NCI-H748 (cell line): Measurements from ENCODE around the gene APMAP.
"Not testable (repeated sequence)": the region's sequence is repeated elsewhere in the genome, so short reads cannot be mapped to it uniquely, and the experiment has no call there.

Source experiments
- DNase-seq: peaks from one replicate; lab custom pipeline; 2025; ENCODE audit not compliant: unreplicated experiment; lab: John Stamatoyannopoulos, UW

Gene APMAP

DNA sequence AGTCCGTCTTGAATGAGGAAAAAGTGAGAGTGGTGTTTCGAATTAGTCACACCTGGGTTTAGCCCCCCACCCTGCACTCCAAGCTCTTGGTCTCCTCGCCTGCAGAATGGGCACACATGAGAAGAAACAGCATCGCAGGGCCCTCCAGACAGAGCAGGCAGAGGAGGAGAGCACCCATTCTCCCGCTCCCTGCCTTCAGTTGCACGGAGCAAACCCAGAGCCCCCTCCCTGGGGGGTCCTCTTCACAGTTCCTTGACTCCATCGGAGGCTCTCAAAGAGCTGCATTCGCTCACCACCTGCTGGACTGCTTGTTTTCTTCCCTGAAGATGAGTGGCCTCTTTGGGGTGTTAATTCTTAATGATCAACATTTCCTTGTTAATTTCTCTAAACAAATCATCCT is 38.4 kb downstream of the APMAP start:
- DNase-seq, result no peak

DNA sequence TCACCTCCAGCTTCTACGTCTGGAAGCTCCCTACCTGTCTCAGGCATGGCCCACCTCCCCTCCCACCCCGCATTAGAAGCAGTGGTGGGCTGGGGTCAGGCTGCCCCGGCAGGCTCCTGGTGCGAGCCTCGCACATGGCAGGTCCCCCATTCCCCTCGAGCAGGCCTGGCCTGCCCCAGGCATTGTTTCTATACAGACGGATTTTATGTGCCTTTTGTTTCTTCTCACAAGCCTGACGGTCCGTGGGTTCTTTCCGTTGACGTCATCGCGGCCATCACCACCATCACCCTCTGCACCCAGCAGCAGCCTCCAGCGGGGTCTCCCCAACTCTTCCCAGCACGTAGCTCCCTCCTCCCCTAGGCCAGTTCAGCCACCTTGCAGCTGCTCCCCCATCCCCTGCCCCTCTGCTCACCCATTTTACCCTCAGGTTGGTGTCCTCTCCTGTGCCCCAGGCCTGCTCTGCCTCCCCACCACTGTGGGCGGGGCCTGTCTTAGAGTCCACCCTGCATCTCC is 38.9 kb downstream of the APMAP start:
- DNase-seq, result no peak

DNA sequence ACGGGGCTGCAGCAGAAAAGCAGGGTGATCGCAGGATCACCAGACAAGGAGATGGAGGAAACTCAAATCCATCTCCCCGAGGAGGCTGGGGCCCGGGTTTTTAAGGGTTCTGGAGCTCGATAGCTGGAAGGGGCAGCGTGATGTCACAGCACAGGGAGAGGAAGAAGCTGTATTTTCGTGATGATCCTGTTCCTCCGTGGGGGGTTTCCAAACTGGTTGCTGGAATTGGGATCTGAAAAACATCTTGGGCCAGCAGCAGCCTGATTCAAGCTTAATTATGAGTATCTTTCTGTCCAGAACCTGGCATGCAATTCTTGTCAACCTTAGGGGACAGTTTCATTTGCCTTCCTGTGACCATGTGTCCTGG is 39.4 kb downstream of the APMAP start:
- no peak for DNase-seq

DNA sequence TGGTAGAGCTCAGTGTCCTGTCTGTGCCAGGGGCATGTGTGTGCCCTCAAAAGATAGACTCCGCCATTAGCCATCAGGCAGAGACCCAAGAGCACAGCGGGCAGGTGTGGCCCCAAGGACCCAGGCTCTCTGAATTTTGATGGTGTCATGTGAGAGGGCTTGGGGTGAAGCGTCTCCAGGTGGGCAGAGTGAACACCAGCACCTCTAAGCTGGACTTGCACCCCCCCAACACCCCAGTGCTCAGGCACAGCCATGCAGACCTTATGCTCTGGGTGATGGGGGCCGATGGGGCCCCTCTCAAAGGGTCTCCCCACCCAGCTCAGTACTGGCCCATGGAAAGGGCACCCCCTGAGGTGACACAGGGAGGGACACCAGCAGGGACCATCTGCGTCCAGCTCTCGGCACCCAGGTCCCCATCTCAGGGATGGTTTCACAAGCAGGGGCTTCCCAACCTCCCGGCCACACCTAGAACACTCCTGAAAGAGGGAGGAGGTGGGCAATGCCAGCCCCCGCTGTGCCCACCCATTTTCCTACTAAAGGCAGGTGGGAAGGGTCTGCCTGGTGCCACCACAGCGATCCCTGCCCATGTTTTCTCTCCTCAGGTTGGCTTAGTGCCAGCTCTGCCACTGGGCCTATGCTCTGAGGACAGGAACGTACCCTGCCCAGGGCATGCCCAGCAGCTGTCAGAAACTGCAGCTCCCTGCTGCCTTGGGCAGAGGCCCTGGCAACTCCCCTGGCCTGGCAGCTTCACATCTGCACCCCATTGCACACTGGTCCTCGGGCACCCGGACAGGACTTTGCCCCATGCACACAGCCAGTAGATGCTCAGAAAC is 40.0 kb downstream of the APMAP start:
- peak; percentile 28 for DNase-seq

DNA sequence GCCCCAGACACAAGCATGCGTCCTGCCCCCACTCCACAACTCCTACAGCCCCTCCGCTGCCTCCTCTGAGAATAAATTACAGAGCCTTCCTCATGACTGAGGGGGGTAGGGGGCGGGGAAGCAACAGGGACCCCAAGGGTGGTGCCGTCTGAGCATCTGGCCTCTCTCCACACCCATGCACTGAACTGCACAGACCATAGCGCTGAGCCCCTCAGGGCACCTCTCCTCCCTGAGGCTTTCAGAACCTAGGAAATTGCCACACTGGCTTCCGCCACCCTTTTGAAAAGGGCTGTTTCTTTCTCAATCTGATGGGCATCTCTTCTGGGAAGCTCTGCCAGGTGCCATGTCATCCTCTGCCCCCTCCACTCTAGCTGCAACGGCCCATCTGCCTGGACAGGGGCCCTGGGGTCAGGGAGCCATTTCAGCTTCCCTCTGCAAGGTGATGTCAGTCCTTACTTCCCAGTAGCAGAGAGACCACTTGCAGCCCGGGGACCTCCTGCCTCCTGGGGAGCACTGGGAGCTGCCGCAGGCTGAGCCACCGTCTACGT is 40.9 kb downstream of the APMAP start:
- DNase-seq, result no peak

DNA sequence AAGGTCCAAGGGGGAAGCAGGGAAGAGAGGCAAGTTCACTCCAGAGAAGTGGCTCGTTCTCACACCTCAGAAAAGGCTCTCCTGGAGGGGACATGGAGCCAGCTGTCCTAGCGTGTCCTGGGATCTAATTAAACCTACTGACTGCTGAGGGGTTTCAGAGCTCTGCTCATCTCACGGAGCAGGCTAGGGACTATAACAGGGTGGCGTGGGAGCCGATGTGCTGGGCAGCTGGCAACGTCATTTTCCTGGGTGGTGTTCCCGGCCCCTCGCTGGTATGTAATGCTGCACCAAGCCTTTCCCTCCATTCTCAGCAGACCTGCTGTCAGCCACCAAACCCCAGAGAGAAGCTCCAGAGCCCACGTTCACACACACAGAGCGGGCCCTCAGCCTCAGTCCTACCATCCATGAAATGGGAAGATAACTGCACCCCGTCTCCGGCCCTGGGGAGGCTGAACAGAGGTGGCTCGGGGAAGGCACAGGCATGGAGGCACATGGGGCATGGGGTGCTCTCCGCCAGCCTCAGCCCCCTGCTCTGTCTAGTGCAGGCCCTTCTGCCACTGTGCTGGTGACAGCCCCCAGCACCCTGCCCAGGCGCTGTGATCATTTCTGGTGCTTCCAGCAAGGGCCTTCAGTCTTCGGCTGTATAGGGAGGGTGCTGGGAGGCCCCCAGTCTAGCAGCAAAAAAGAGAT is 41.6 kb downstream of the APMAP start:
- DNase-seq, result no peak

DNA sequence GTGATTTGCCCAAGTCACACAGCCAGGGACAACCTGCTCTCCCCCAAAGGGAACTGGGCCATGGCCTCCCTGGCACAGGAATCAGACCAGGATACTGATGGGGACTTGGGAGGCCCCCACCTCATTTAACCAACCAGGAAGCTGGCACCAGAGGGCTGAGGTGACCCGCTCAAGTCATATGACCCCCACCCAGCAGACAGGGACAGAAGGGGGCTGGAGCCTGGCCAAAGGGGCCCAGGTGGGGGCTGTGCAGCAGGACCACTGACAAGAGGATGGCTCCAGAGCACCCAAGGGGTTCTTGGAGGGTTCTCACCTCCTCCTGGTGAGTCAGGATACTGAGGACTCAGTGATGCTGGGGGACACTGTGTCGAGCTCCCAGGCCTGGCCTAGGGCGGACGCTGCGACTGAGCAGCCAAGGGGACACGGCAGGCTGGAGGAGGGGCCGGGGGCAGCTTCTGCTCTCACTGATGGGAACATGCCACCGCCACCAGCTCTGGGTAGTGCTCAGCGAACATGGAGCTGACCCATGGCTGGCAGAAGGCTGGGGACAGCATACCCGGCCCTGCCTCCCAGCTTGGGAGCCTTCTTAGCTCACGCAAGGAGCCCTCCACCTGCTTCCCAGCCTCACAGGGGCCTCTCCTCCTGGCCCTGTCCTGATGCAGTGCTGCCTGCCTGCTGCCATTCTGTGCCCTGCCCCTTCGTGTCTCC is 42.3 kb downstream of the APMAP start:
- no peak for DNase-seq

DNA sequence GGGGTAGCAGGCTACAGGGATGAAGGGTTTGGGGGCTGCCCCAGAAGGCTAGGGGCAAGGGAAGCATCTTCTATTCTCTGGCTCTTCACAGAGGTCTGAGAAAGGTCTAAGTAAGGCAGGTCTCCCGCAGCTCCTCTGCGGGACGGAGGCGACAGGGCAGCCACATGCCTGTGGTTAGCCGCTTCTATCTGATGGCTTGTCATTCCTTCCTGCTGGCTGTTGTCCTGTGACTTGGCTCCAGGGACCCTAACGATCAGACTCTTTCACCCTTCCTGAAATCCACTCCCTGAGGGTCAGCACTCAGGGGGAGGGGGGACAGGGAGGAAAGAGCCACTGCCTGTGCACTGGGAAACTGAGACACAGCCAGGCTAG is 42.8 kb downstream of the APMAP start:
- no peak for DNase-seq

DNA sequence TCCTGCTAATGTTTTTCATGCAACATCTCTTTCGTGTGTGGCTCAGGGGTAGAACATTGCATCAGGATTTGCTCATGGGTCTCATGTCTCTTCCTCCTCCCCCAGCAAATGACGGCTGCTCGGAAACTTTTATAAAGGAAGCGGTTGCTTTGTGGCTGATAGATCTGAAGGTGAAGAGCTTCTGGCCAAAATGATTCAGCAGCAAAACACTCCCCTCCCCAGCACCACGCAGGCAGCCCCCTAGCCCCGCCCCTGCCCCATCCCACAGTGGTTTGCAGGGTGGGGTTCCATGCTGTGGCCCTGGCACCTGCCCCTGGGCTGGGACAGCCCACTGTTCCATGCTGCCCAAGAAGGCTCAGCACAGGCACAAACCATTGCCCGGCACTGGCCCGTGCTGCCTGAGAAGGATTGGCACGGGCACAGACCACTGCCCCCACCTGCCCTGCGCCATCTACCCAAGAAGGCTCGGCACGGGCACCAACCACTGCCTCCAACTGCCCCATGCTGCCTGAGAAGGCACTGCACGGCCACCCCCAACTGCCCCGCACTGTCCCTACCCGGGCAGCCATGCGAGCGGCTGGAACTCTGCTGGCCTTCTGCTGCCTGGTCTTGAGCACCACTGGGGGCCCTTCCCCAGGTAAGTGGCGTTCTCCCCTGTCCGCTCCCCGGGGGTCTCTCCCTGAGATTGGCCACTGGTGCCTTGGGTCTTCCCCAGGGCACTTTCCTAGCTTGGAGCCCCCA is 43.4 kb downstream of the APMAP start, which contains the start of gene CST7:
TSS of gene CST7 (plus strand) at position 331 of the 741 bp plus-strand sequence. CDS start at position 568, 237 bp downstream.
- DNase-seq, result no peak

DNA sequence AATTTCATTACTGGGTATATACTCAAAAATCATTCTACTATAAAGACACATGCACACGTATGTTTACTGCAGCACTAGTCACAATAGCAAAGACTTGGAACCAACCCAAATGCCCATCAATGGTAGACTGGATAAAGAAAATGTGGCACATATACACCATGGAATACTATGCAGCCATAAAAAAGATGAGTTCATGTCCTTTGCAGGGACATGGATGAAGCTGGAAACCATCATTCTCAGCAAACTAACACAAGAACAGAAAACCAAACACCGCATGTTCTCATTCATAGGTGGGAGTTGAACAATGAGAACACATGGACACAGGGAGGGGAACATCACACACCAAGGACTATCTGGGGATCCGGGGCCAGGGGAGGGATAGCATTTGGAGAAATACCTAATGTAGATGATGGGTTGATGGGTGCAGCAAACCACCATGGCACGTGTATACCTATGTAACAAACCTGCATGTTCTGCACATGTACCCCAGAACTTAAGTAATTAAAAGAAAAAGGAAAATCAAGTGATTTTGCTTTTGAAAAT is 44.1 kb downstream of the APMAP start:
- DNase-seq, result not testable (repeated sequence)

DNA sequence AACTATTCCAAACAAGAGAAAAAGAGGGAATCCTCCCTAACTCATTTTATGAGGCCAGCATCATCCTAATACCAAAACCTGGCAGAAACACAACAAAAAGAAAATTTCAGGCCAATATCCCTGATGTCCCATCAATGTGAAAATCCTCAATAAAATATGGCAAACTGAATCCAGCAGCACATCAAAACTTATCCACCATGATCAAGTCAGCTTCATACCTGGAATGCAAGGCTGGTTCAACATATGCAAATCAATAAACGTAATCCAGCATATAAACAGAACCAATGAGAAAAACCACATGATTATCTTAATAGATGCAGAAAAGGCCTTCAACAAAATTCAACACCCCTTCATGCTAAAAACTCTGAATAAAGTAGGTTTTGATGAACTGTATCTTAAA is 46.2 kb downstream of the APMAP start:
- DNase-seq, result not testable (repeated sequence)

DNA sequence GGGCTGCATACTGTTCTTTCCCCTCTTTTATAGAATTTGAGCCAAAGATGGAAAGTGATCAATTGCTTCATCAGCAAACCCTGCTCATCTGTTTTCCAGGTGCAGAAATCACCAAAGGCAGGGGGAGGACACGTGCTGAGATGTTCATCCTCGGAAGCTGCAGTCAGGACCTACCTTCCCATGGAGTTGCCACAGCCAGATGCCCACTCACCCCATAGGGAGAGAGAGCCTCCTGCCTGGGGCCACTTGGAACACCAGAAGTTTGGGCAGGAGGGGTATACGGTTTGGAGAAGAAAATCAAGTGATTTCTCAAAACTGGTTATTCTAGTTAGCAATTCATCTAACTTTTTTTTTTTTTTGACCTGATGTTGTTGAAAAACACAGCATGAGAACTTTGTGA is 48.8 kb downstream of the APMAP start:
- DNase-seq, result no peak

DNA sequence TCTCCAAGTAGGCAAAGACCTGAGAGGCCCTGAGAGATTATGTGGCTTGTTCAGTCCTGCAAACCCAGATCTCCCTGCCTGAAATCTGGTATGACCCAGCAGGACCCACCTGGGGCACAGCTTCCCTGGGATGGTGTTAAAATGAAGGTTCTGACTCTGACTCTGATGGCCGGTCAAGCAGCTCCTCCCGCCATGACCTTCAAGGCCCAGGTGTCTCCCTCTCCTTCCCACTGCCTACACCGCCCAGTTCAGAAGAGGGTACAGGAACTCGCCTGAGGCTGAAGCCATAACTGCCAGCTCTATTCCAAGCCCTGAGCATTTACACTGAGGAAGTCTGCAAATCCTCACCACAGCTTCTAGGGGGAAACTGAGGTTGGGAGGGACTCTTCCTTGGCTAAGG is 49.4 kb downstream of the APMAP start:
- DNase-seq, result no peak

DNA sequence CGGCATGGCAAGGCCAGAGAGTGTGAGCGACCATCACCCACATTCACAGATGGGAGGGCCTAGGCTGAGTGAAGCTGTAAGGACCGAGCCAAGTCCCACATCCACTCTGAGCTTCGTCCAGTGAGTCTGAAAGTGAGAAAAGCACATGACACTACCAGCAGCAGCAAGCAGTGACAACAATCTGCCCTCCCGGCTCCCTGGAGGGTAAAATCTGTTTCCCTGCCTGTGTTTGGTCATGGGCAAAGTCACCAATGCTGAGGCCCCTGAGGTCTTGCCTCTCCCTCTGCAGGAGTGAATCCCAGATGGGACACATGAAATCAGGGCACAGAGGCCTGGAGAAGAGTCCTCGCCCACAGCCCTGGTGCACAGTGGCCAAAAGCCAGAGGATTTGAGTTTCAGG is 49.9 kb downstream of the APMAP start:
- no peak for DNase-seq

DNA sequence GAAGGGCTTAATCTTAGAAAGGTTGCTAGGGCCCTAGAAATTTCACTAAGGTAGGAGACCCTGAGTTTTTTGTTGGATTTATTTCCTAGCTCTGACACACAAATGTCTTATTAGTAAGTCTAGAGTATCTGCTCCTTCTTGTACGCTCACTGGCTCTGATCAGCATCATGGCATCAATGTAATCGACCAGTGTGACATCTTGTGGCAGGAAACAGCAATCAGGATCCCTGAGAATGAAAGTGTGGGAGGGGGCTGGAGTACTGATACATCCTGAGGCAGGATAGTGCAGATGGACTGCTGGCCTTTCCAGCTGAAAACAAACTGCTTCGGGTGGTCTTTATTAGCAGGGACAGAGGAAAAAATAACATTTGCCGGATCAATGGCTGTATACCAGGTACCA is 53.5 kb downstream of the APMAP start:
- no peak for DNase-seq

DNA sequence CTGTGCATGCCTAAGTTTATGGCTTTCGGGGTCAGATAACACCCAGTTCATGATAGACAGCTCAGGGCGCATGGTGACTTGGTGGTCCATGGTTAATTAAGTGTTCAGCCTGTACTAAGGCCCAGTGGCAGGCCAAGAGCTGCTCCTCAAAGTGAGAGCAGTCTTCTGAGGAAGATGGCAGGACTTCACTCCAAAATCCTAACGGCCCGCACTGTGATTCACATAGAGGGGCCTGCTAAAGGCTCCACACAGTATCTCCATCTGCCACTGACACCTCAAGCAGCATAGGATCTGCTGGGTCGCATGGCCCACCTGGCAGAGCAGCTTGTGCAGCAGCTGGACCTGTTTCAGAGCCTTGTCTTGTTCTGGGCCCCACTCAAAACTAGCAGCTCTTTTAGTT is 54.1 kb downstream of the APMAP start:
- no peak for DNase-seq

DNA sequence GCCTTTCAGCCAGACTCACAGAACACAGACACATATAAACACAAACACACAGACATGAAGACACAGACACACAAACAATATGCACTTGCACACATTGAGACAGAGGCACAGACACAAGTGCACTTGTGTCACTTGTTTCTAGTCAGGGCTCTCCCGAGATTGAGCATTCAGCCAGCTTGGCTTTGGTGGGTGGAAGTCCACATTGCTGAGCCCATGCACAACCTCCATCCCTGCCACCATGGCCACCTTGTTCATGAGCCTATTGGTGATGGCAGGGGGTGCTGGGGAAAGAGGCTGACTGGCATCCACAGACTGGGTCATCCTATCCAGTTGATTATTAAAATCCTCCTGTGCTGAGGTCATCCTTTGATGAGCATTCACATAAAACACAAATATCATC is 55.0 kb downstream of the APMAP start:
- no peak for DNase-seq

DNA sequence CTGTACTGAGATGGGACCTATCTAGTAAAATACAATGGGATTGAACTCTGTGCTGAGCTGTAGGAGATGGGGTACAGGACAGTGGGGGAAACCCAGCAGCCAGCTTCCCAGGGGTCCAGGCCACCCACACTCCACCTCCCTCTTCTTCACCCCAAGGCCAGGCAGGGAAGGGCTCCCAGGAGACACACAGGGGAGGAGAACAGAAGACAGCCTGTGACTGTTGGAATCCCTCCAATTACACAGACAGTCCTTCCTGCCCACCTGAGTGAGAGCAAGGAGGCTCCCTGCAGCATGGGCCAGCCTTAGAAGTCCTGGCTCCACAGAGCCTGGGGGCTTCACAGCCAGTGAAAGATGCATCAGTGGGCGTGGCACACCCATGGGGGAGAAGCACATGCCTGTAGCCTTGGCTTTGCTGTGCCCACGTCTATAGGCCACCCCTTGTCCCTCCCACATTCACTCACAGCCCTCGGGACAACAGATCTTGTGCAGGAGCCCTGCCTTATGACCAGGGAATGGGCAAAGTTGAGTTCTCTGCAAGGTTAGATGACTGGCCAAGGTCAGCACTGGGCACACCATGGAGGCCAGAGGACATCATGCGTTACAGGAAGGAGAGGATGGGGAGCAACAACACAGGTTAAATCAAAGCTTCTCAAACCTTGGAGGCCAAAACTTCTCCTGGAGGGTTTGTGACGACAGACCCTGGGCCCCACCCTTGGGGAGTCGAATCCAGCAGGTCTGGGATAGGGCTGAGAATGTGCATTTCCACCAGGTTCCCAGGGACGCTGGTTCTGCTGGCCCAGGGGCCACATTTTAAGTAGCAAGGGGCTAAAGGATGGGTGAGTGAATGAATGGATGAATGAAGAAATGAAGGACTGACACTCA is 55.8 kb downstream of the APMAP start:
- no peak for DNase-seq

DNA sequence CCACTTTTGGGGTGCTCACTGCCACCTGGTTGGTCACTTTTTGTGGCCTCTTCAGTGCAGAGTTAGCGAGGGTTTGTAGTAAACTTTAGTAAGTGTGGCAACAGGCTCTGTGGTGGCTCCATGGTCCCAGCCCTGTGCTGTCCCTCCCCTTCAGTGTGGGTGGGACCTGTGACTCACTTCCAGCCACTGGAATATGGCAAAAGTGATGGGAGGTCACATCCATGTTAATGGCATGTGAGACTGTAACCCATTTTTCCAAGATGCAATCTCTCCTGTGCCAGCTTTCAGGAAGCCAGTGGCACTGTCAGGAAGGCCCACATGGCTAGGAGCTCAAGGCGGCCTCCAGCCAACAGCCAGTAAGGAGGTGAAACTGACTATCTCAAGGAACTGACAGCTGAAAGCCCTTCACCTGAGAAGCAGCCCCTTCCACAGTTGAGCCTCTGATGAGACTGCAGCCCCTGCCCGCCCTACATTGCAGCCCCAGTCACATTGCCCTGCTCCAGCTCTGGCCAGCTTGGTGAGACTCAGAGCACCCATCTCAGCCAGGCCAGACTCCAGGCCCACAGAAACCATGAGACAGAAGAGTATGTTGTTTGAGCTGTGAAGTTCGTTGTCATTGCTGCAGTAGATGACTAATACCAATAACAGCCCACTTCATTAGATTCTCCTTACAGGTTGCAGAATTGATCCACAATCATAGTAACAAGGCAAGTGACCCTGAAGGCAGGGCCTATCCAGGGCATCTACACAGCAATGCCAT is 56.6 kb downstream of the APMAP start:
- no peak for DNase-seq
